Astrocyte (in vitro differentiated cells and primary cell): ENCODE results near the gene EHD1. TPM values are rescaled to one million over a fixed set of nuclear protein-coding genes. Genes with fewer than 3 reads are reported as not detected.

Experiments
- DNase-seq: peaks from one replicate; pipeline ENCODE4 v3.0.0-alpha.2; 2010; ENCODE audit warnings: low read depth
- FAIRE-seq: peaks from 2 replicates; lab custom pipeline; 2011; peaks lifted over from hg19 to GRCh38; lab: Jason Lieb, UNC
- H2AFZ ChIP-seq: 2 replicates; pipeline ENCODE4 v1.6.0; 2012; ENCODE audit warnings: low read depth, low read length, inconsistent platforms
- H3K27ac ChIP-seq: 2 replicates; pipeline ENCODE4 v1.5.1; 2011; ENCODE audit warnings: low read depth, low read length, inconsistent platforms
- H3K27me3 ChIP-seq: 2 replicates; pipeline ENCODE4 v1.6.0; 2011; ENCODE audit warnings: low read length, inconsistent platforms; ENCODE audit not compliant: insufficient read depth
- H3K36me3 ChIP-seq: 2 replicates; pipeline ENCODE4 v1.5.1; 2011; ENCODE audit warnings: low read length, inconsistent platforms; ENCODE audit not compliant: insufficient read depth
- H3K4me1 ChIP-seq: 2 replicates; pipeline ENCODE4 v1.5.1; 2011; ENCODE audit warnings: low read length, inconsistent platforms; ENCODE audit not compliant: insufficient read depth
- H3K4me2 ChIP-seq: 2 replicates; pipeline ENCODE4 v1.6.0; 2012; ENCODE audit warnings: low read length, inconsistent platforms
- H3K4me3 ChIP-seq: 2 replicates; pipeline ENCODE4 v1.5.1; 2011; ENCODE audit warnings: low read depth, mild to moderate bottlenecking, low read length, inconsistent platforms; ENCODE audit not compliant: insufficient read depth
- H3K79me2 ChIP-seq: 2 replicates; pipeline ENCODE4 v1.6.0; 2012; ENCODE audit warnings: mild to moderate bottlenecking, low read length, inconsistent platforms; ENCODE audit not compliant: insufficient read depth
- H3K9ac ChIP-seq: 2 replicates; pipeline ENCODE4 v1.6.0; 2012; ENCODE audit warnings: mild to moderate bottlenecking, low read length, inconsistent platforms
- H3K9me3 ChIP-seq: 2 replicates; pipeline ENCODE4 v1.5.1; 2012; ENCODE audit warnings: low read depth, mild to moderate bottlenecking, low read length, inconsistent platforms; ENCODE audit not compliant: insufficient read depth
- H4K20me1 ChIP-seq: 2 replicates; pipeline ENCODE4 v1.6.0; 2012; ENCODE audit warnings: low read length, inconsistent platforms; ENCODE audit not compliant: insufficient read depth
- H3K27ac Mint-ChIP-seq: one replicate; pipeline ENCODE4 v1.8.0; 2021; ENCODE audit warnings: mild to moderate bottlenecking, mixed read lengths; ENCODE audit not compliant: unreplicated experiment
- H3K27me3 Mint-ChIP-seq: one replicate; pipeline ENCODE4 v1.8.0; 2021; ENCODE audit warnings: low read depth, mixed read lengths; ENCODE audit not compliant: unreplicated experiment
- H3K36me3 Mint-ChIP-seq: one replicate; pipeline ENCODE4 v1.8.0; 2021; ENCODE audit warnings: low read depth, mixed read lengths; ENCODE audit not compliant: unreplicated experiment
- H3K4me1 Mint-ChIP-seq: one replicate; pipeline ENCODE4 v1.8.0; 2021; ENCODE audit warnings: low read depth, mixed read lengths; ENCODE audit not compliant: unreplicated experiment
- H3K4me3 Mint-ChIP-seq: one replicate; pipeline ENCODE4 v1.8.0; 2021; ENCODE audit warnings: mild to moderate bottlenecking, moderate library complexity, mixed read lengths; ENCODE audit not compliant: unreplicated experiment
- H3K9me3 Mint-ChIP-seq: one replicate; pipeline ENCODE4 v1.8.0; 2021; ENCODE audit warnings: mild to moderate bottlenecking, mixed read lengths; ENCODE audit not compliant: unreplicated experiment
- CTCF ChIP-seq: IDR thresholded peaks from 2 replicates; pipeline ENCODE4 v1.5.1; 2011; ENCODE audit warnings: low read depth, mild to moderate bottlenecking, inconsistent platforms, low read length, moderate library complexity; ENCODE audit not compliant: insufficient read depth
- EZH2 ChIP-seq: IDR thresholded peaks from 2 replicates; pipeline ENCODE4 v1.6.1; 2012; ENCODE audit warnings: mild to moderate bottlenecking, low read length, inconsistent platforms; ENCODE audit not compliant: insufficient read depth
- total RNA-seq: library from RNA; stranded (reverse); gene quantifications from 2 replicates; pipeline ENCODE4 v1.2.1, GENCODE V29; 2021

EHD1 gene
- total RNA-seq, 1 donor from 2014 or later, result 201 TPM

GRCh38 chr11:64876835-64877341 is 1.5 kb downstream of the EHD1 start:
- Histone ChIP-seq H3K4me1 (peaks cover 30% of the 10 kb centered on the region), H3K36me3 (peaks cover 10% of the 10 kb centered on the region), H2AFZ (no peak overlapping the region), H4K20me1 (peaks cover 58% of the 10 kb centered on the region), H3K9me3 (no peaks in the 10 kb centered on the region), H3K9ac (peak overlapping the region; percentile 92), H3K79me2 (peaks cover 57% of the 10 kb centered on the region), H3K4me2 (peak overlapping the region; percentile 98), H3K27ac (peak overlapping the region; percentile 69), H3K27me3 (no peaks in the 10 kb centered on the region), H3K4me3 (peak overlapping the region; percentile 96)
- H3K4me1 Mint-ChIP-seq, result peaks cover 27% of the 10 kb centered on the region
- H3K9me3 Mint-ChIP-seq, result no peaks in the 10 kb centered on the region
- TF ChIP-seq CTCF, result no peak
- no peak for TF ChIP-seq EZH2
- H3K36me3 Mint-ChIP-seq, result peaks cover 25% of the 10 kb centered on the region
- FAIRE-seq (no peak), DNase-seq (no peak)
- peak overlapping the region; percentile 98 for H3K4me3 Mint-ChIP-seq
- no peaks in the 10 kb centered on the region for H3K27me3 Mint-ChIP-seq
- peak overlapping the region; percentile 89 for H3K27ac Mint-ChIP-seq

- no peaks in the 10 kb centered on the region for H3K27me3 ChIP-seq
- peaks cover 15% of the 10 kb centered on the region for H3K36me3 ChIP-seq
- Mint-ChIP-seq H3K4me1 (peaks cover 28% of the 10 kb centered on the region), H3K36me3 (peaks cover 25% of the 10 kb centered on the region), H3K27me3 (no peaks in the 10 kb centered on the region), H3K27ac (peak overlapping the region; percentile 89), H3K4me3 (peak overlapping the region; percentile 98), H3K9me3 (no peaks in the 10 kb centered on the region)
- peak overlapping the region; percentile 92 for H3K9ac ChIP-seq
- no peaks in the 10 kb centered on the region for H3K9me3 ChIP-seq
- H3K4me1 ChIP-seq, result peaks cover 36% of the 10 kb centered on the region
- no peak overlapping the region for H2AFZ ChIP-seq
- DNase-seq (no peak), FAIRE-seq (no peak)
- peak overlapping the region; percentile 69 for H3K27ac ChIP-seq
- H3K79me2 ChIP-seq, result peaks cover 63% of the 10 kb centered on the region
- H4K20me1 ChIP-seq, result peaks cover 64% of the 10 kb centered on the region
- peak overlapping the region; percentile 96 for H3K4me3 ChIP-seq
- peak overlapping the region; percentile 98 for H3K4me2 ChIP-seq
- TF ChIP-seq CTCF (no peak), EZH2 (no peak)
Measured at GRCh38 chr11:64876229-64876750, 2.1 kb downstream of the EHD1 start.
